Progenitor cell of endocrine pancreas (in vitro differentiated cells): ENCODE measurements around the gene CCDC148. TPM values are rescaled to one million over a fixed set of nuclear protein-coding genes. Genes with fewer than 3 reads are reported as not detected.
"Not testable (repeated sequence)": the region's sequence is repeated elsewhere in the genome, so short reads cannot be mapped to it uniquely, and the experiment has no call there.

Source experiments
- DNase-seq: peaks from one replicate; pipeline ENCODE4 v3.0.0; 2021; ENCODE audit warnings: low spot score; ENCODE audit not compliant: unreplicated experiment
- H3K27ac Mint-ChIP-seq: 2 replicates; pipeline ENCODE4 v1.8.0; 2021; ENCODE audit warnings: mild to moderate bottlenecking, moderate library complexity, mixed read lengths
- H3K27me3 Mint-ChIP-seq: 2 replicates; pipeline ENCODE4 v1.8.0; 2021; ENCODE audit warnings: mixed read lengths
- H3K36me3 Mint-ChIP-seq: 2 replicates; pipeline ENCODE4 v1.8.0; 2022; ENCODE audit warnings: mixed read lengths; ENCODE audit not compliant: insufficient read depth
- H3K4me1 Mint-ChIP-seq: 2 replicates; pipeline ENCODE4 v1.8.0; 2021; ENCODE audit warnings: low read depth, mixed read lengths
- H3K4me3 Mint-ChIP-seq: 2 replicates; pipeline ENCODE4 v1.8.0; 2021; ENCODE audit warnings: low read depth, mild to moderate bottlenecking, moderate library complexity, mixed read lengths
- H3K9me3 Mint-ChIP-seq: 2 replicates; pipeline ENCODE4 v1.8.0; 2021; ENCODE audit warnings: low read depth, mixed read lengths
- CTCF ChIP-seq: fragments of 200-600 bp; sonication (generic); IDR thresholded peaks from one replicate; pipeline ENCODE4 v1.5.0; 2021; ENCODE audit warnings: antibody characterized with exemption, mild to moderate bottlenecking; ENCODE audit not compliant: unreplicated experiment
- total RNA-seq: library from RNA; stranded (reverse); gene quantifications from 2 replicates; pipeline ENCODE4 v1.2.1, GENCODE V29; 2021

The CCDC148 gene
- total RNA-seq, 1 donor from 2014 or later, result 3.9 TPM

DNA sequence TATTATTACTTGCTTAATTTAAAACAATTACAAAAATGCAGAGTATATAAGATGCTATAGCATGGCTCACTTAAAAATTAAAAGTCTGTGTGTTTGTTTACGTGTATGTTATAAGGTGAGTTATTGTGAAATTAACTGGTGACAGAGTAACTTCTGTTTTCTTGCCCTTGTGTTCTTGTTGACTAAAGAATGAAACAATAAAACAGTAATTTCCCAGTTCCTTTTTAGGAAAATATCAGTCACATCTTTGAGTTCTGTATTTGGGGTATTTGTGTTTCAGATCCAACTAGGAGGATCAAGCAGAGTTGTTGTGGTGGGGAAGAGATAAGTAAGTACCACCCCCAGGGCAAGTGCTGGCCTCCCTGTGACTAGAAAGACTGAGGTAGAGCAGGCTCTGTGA is 143.6 kb downstream of the CCDC148 start:
- H3K4me3 Mint-ChIP-seq, result no peak overlapping the region
- H3K9me3 Mint-ChIP-seq, result peaks cover 3% of the 10 kb centered on the region
- no peak overlapping the region for H3K27ac Mint-ChIP-seq
- no peak for DNase-seq
- no peaks in the 10 kb centered on the region for H3K27me3 Mint-ChIP-seq
- no peaks in the 10 kb centered on the region for H3K4me1 Mint-ChIP-seq
- no peak for TF ChIP-seq CTCF
- H3K36me3 Mint-ChIP-seq, result no peaks in the 10 kb centered on the region

GRCh38 chr2:158310407-158310806 is 146.1 kb downstream of the CCDC148 start:
- not testable (repeated sequence) for H3K9me3 Mint-ChIP-seq, H3K27ac Mint-ChIP-seq, H3K4me1 Mint-ChIP-seq

DNA sequence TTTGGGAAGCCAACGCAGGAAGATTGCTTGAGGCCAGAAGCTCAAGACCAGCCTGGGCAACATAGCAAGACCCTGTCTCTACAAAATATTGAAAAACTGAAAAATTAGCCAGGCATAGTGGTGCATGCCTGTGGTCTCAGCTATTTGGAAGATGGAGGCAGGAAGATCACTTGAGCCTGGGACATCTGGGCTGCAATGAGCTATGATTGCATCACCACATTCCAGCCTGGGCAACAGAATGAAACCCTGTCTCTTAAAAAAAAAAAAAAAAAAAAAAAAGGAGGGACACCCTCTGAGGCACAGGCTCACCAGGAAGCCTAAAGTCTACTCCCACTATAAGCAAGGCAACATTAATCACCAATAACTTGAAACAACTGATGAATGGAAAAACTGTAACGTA is 151.1 kb downstream of the CCDC148 start:
- Mint-ChIP-seq H3K27me3 (no peaks in the 10 kb centered on the region), H3K4me3 (no peak overlapping the region), H3K4me1 (no peaks in the 10 kb centered on the region), H3K9me3 (no peaks in the 10 kb centered on the region), H3K36me3 (no peaks in the 10 kb centered on the region), H3K27ac (no peak overlapping the region)
- TF ChIP-seq CTCF, result no peak
- DNase-seq, result no peak

More at GRCh38 chr2:158310407-158310806, 146.1 kb downstream of the CCDC148 start:
- DNase-seq, H3K4me3 Mint-ChIP-seq, H3K36me3 Mint-ChIP-seq, H3K27me3 Mint-ChIP-seq: not testable (repeated sequence)

- Mint-ChIP-seq H3K27me3 (no peaks in the 10 kb centered on the region), H3K27ac (no peak overlapping the region), H3K36me3 (no peaks in the 10 kb centered on the region), H3K4me3 (no peak overlapping the region), H3K4me1 (no peaks in the 10 kb centered on the region), H3K9me3 (no peaks in the 10 kb centered on the region)
- TF ChIP-seq CTCF, result no peak
- no peak for DNase-seq
These were observed 156.2 kb downstream of the CCDC148 start for GRCh38 chr2:158300394-158300793.

DNA sequence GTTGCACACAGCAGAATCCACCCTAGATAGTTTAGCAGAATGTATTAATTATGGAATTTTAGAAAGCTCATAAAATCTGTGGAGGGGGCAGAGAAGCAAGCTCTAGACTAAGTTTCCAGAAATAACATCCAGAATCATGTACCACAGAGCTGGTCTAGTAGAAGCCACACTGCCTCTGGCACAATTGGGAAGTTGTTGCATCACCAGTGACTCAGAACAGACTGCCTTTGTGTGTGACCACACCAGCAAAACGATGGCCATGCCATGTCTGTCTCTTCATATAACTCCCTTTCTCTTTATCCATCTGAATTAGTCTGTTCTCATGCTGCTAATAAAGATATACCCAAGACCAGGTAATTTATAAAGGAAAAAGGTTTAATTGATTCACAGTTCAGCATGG is 158.9 kb downstream of the CCDC148 start:
- no peaks in the 10 kb centered on the region for H3K9me3 Mint-ChIP-seq
- H3K27ac Mint-ChIP-seq, result no peak overlapping the region
- DNase-seq, result no peak
- no peak for TF ChIP-seq CTCF
- H3K4me3 Mint-ChIP-seq, result no peak overlapping the region
- H3K4me1 Mint-ChIP-seq, result no peaks in the 10 kb centered on the region
- H3K27me3 Mint-ChIP-seq, result no peaks in the 10 kb centered on the region
- H3K36me3 Mint-ChIP-seq, result no peaks in the 10 kb centered on the region

- Mint-ChIP-seq H3K9me3 (no peaks in the 10 kb centered on the region), H3K4me1 (peaks cover 2% of the 10 kb centered on the region), H3K4me3 (no peak overlapping the region), H3K27me3 (no peaks in the 10 kb centered on the region), H3K36me3 (no peaks in the 10 kb centered on the region), H3K27ac (no peak overlapping the region)
- DNase-seq, result no peak
- TF ChIP-seq CTCF, result no peak
These were observed 159.4 kb downstream of the CCDC148 start for GRCh38 chr2:158297120-158297519.
